ENCODE data around the gene NKD1. TPM values are rescaled to one million over a fixed set of nuclear protein-coding genes. Genes with fewer than 3 reads are reported as not detected.
A peak's percentile ranks its signal among the peaks of the same experiment; 100 is the strongest.

The NKD1 gene
- total RNA-seq, 1 donor from 2014 or later: 63.0 TPM

- Mint-ChIP-seq H3K9me3 (no peaks in the 10 kb centered on the region), H3K27me3 (ENCODE audit: low read depth) (no peaks in the 10 kb centered on the region), H3K4me3 (no peak overlapping the region), H3K36me3 (peaks cover 36% of the 10 kb centered on the region), H3K4me1 (peaks cover 27% of the 10 kb centered on the region), H3K27ac (no peak overlapping the region)
- TF ChIP-seq, protein P1, sequence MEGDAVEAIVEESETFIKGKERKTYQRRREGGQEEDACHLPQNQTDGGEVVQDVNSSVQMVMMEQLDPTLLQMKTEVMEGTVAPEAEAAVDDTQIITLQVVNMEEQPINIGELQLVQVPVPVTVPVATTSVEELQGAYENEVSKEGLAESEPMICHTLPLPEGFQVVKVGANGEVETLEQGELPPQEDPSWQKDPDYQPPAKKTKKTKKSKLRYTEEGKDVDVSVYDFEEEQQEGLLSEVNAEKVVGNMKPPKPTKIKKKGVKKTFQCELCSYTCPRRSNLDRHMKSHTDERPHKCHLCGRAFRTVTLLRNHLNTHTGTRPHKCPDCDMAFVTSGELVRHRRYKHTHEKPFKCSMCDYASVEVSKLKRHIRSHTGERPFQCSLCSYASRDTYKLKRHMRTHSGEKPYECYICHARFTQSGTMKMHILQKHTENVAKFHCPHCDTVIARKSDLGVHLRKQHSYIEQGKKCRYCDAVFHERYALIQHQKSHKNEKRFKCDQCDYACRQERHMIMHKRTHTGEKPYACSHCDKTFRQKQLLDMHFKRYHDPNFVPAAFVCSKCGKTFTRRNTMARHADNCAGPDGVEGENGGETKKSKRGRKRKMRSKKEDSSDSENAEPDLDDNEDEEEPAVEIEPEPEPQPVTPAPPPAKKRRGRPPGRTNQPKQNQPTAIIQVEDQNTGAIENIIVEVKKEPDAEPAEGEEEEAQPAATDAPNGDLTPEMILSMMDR (IDR thresholded peaks at IDR 0.05; ENCODE audit: unreplicated experiment): no peak
- DNase-seq (ENCODE audit: low spot score in 2 of 2, unreplicated experiment in 2 of 2): no peak
These were observed 15.8 kb downstream of the NKD1 start for GRCh38 chr16:50563989-50564388.

DNA sequence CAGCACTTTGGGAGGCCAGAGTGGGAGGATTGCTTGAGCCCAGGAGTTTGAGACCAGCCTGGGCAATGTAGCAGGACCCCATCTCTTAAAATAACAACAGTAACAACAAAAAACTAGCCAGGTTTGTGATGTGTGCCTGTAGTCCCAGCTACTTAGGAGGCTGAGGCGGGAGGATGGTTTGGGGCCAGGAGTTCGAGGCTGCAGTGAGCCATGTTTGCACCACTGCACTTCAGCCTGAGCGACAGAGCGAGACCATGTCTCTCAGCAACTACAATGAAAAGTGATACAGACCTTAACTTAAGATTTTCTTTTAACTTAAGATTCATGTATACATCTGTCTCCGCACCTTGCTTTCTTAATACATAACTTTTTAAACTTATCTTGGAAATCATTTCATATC, 17.2 kb downstream of the NKD1 start:
- Mint-ChIP-seq H3K9me3 (no peaks in the 10 kb centered on the region), H3K36me3 (peaks cover 22% of the 10 kb centered on the region), H3K4me3 (no peak overlapping the region), H3K27ac (no peak overlapping the region), H3K27me3 (ENCODE audit: low read depth) (no peaks in the 10 kb centered on the region), H3K4me1 (peaks cover 25% of the 10 kb centered on the region)
- no peak for DNase-seq (ENCODE audit: low spot score in 2 of 2, unreplicated experiment in 2 of 2)
- TF ChIP-seq, protein P1 (IDR thresholded peaks at IDR 0.05; ENCODE audit: unreplicated experiment): no peak

DNA sequence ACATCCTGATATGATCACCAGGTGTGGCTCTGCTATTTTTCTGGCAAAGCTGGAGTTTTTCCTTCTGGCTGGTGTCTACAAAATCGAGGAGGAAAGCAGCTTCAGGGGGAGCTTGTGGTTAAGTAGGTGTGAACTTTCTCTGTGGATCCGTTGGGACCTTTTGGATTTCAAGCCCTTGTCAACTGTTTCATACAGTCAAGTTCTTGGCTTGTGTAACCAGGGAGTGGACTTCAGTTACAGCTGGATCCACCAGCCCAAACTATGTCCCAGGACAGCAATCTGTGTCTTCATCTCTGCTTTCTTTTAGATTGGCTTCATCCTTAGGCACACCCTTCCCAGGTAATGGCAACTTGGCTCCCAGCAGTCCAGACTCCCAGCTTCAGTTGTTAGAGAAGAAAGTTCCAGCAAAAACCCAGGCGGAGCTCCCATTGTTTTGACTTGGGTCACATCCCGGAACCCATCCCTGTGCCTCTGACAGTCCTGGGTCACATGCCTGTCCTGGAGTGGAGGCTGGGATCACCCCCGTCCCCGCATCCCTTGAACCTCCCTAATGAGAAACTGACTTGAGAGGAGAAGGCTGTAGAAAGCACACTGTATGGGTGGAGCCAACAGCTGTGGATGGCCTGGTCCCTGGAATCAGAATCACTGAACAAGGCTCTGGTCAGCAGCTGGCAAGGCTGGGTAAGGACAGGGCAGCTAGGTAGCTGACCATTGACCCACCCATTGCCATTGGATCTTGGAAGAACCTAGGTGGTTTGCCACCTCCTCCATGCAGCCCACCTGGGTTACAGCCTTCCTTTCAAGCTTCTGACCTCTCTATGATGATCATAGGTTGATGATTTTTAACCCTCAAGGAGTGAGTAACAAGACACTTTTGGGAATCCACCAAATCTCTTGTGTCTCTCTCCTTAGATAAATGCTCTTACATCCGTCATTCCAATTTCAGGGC, 18.1 kb downstream of the NKD1 start:
- H3K9me3 Mint-ChIP-seq: no peaks in the 10 kb centered on the region
- peaks cover 25% of the 10 kb centered on the region for H3K4me1 Mint-ChIP-seq
- H3K4me3 Mint-ChIP-seq: no peak overlapping the region
- no peak for DNase-seq (ENCODE audit: low spot score in 2 of 2, unreplicated experiment in 2 of 2)
- no peak overlapping the region for H3K27ac Mint-ChIP-seq
- TF ChIP-seq, protein P1 (IDR thresholded peaks at IDR 0.05; ENCODE audit: unreplicated experiment): no peak
- no peaks in the 10 kb centered on the region for H3K27me3 Mint-ChIP-seq (ENCODE audit: low read depth)
- H3K36me3 Mint-ChIP-seq: peaks cover 14% of the 10 kb centered on the region

- Mint-ChIP-seq H3K27me3 (ENCODE audit: low read depth) (no peaks in the 10 kb centered on the region), H3K27ac (peak overlapping the region; percentile 74), H3K4me1 (peaks cover 25% of the 10 kb centered on the region), H3K4me3 (no peak overlapping the region), H3K9me3 (no peaks in the 10 kb centered on the region), H3K36me3 (peaks cover 10% of the 10 kb centered on the region)
- DNase-seq (ENCODE audit: low spot score in 2 of 2, unreplicated experiment in 2 of 2): no peak
- TF ChIP-seq, protein P1 (IDR thresholded peaks at IDR 0.05; ENCODE audit: unreplicated experiment): no peak
These were observed 19.5 kb downstream of the NKD1 start for GRCh38 chr16:50567651-50568050.

DNA sequence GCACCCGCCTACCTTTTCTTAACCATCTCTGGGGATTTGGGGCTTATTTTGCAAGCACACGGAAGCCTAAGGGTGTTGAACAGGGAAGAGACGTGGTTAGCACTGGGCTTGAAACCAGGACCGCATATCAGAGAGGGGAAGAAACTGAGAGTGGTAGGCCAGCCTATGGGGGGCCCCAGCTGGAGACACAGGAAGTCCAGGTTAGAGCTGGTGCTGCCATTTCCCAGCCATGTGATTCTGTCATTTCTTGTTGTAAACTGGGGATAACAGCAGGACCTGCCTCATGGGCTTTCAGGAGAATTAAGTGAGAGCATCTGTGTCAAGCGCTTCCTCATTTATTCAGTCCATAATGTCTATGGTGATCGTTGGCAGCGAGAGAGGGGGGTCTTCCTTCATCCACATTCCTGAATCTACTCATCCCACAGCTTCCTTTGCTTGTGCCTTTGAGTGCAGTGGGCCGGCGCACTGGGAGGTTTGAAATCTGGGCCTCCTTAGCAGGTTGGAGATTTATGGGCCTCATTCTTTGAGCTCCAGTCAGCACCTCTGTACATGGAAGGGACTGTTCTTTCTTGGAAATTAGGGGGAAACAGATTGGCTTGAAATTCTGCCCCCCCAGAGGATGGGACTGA, 20.1 kb downstream of the NKD1 start:
- peak overlapping the region; percentile 74 for H3K27ac Mint-ChIP-seq
- TF ChIP-seq, protein P1 (IDR thresholded peaks at IDR 0.05; ENCODE audit: unreplicated experiment): no peak
- no peak overlapping the region for H3K4me3 Mint-ChIP-seq
- peaks cover 10% of the 10 kb centered on the region for H3K36me3 Mint-ChIP-seq
- H3K4me1 Mint-ChIP-seq: peaks cover 25% of the 10 kb centered on the region
- DNase-seq (ENCODE audit: low spot score in 2 of 2, unreplicated experiment in 2 of 2): no peak
- no peaks in the 10 kb centered on the region for H3K9me3 Mint-ChIP-seq
- H3K27me3 Mint-ChIP-seq (ENCODE audit: low read depth): no peaks in the 10 kb centered on the region

All from mesothelial cell of epicardium (in vitro differentiated cells).